ENCODE data around the gene FAM241A. TPM values are rescaled to one million over a fixed set of nuclear protein-coding genes. Genes with fewer than 3 reads are reported as not detected.
"Not testable (repeated sequence)": the region's sequence is repeated elsewhere in the genome, so short reads cannot be mapped to it uniquely, and the experiment has no call there.

Gene FAM241A
- total RNA-seq, 2 experiments from 2014 or later, result 1.2 to 1.3 TPM

GRCh38 chr4:112178741-112179140, 33.5 kb downstream of the FAM241A start:
- H3K27me3 Mint-ChIP-seq (ENCODE audit: low read depth); H3K27ac Mint-ChIP-seq; DNase-seq; ATAC-seq; H3K4me3 Mint-ChIP-seq; CTCF ChIA-PET; POLR2A ChIA-PET; H3K9me3 Mint-ChIP-seq (ENCODE audit: insufficient read depth): not testable (repeated sequence)
- peaks cover 12% of the 10 kb centered on the region for H3K36me3 Mint-ChIP-seq (ENCODE audit: low read depth)
- peaks cover 46% of the 10 kb centered on the region for H3K4me1 Mint-ChIP-seq (ENCODE audit: low read depth)

GRCh38 chr4:112181358-112182000, 36.2 kb downstream of the FAM241A start:
- ChIA-PET CTCF (interaction anchor here (1.5 to 1.8 kb wide), 3 partner anchors 18 to 25 kb away, joined by 4 to 9 read pairs (median 5); no protein-coding TSS in a partner anchor), POLR2A (interaction anchor here (1.2 kb wide), 1 partner anchor 9 kb away, joined by 3 read pairs; no protein-coding TSS in a partner anchor)
- H3K36me3 Mint-ChIP-seq (ENCODE audit: low read depth), result peaks cover 6% of the 10 kb centered on the region
- DNase-seq, result no peak
- no peak overlapping the region for H3K4me3 Mint-ChIP-seq
- peaks cover 43% of the 10 kb centered on the region for H3K4me1 Mint-ChIP-seq (ENCODE audit: low read depth)
- H3K27me3 Mint-ChIP-seq (ENCODE audit: low read depth), result no peaks in the 10 kb centered on the region
- ATAC-seq, result no peak
- no peaks in the 10 kb centered on the region for H3K9me3 Mint-ChIP-seq (ENCODE audit: insufficient read depth)
- no peak overlapping the region for H3K27ac Mint-ChIP-seq

- H3K9me3 Mint-ChIP-seq (ENCODE audit: insufficient read depth), result no peaks in the 10 kb centered on the region
- POLR2A ChIA-PET, result interaction anchor here (1.2 kb wide), 1 partner anchor 10 kb away, joined by 3 read pairs; no protein-coding TSS in a partner anchor
- no peak overlapping the region for H3K27ac Mint-ChIP-seq
- peaks cover 35% of the 10 kb centered on the region for H3K4me1 Mint-ChIP-seq (ENCODE audit: low read depth)
- no peaks in the 10 kb centered on the region for H3K27me3 Mint-ChIP-seq (ENCODE audit: low read depth)
- no peak overlapping the region for H3K4me3 Mint-ChIP-seq
- DNase-seq, result no peak
- CTCF ChIA-PET, result interaction anchor here (1.0 to 1.8 kb wide), 4 partner anchors 17 to 83 kb away, joined by 3 to 9 read pairs (median 4); no protein-coding TSS in a partner anchor
- peaks cover 11% of the 10 kb centered on the region for H3K36me3 Mint-ChIP-seq (ENCODE audit: low read depth)
- no peak for ATAC-seq
These were observed 37.4 kb downstream of the FAM241A start for GRCh38 chr4:112182604-112183003.

GRCh38 chr4:112183252-112183651, 38.0 kb downstream of the FAM241A start:
- CTCF ChIA-PET, result interaction anchor here (1.0 to 1.6 kb wide), 4 partner anchors 43 to 84 kb away, joined by 3 to 5 read pairs (median 3); no protein-coding TSS in a partner anchor
- peaks cover 11% of the 10 kb centered on the region for H3K36me3 Mint-ChIP-seq (ENCODE audit: low read depth)

GRCh38 chr4:112184438-112184837, 39.2 kb downstream of the FAM241A start:
- POLR2A ChIA-PET, result no interaction called here

More at GRCh38 chr4:112183252-112183651, 38.0 kb downstream of the FAM241A start:
- POLR2A ChIA-PET, result no interaction called here
- ATAC-seq, result peak; percentile 55
- Mint-ChIP-seq H3K9me3 (ENCODE audit: insufficient read depth) (no peaks in the 10 kb centered on the region), H3K4me1 (ENCODE audit: low read depth) (peaks cover 35% of the 10 kb centered on the region), H3K27ac (peak overlapping the region; percentile 26), H3K27me3 (ENCODE audit: low read depth) (no peaks in the 10 kb centered on the region), H3K4me3 (no peak overlapping the region)
- no peak for DNase-seq

GRCh38 chr4:112185334-112185733, 40.1 kb downstream of the FAM241A start:
- Mint-ChIP-seq H3K36me3 (ENCODE audit: low read depth) (peaks cover 7% of the 10 kb centered on the region), H3K27ac (no peak overlapping the region), H3K27me3 (ENCODE audit: low read depth) (no peaks in the 10 kb centered on the region), H3K4me1 (ENCODE audit: low read depth) (peaks cover 28% of the 10 kb centered on the region), H3K4me3 (no peak overlapping the region), H3K9me3 (ENCODE audit: insufficient read depth) (no peaks in the 10 kb centered on the region)
- ChIA-PET POLR2A (no interaction called here), CTCF (no interaction called here)
- DNase-seq (no peak), ATAC-seq (no peak)

More at GRCh38 chr4:112184438-112184837, 39.2 kb downstream of the FAM241A start:
- Mint-ChIP-seq H3K27ac (no peak overlapping the region), H3K27me3 (ENCODE audit: low read depth) (no peaks in the 10 kb centered on the region), H3K9me3 (ENCODE audit: insufficient read depth) (no peaks in the 10 kb centered on the region), H3K36me3 (ENCODE audit: low read depth) (peaks cover 7% of the 10 kb centered on the region), H3K4me3 (no peak overlapping the region), H3K4me1 (ENCODE audit: low read depth) (peaks cover 28% of the 10 kb centered on the region)
- CTCF ChIA-PET, result interaction anchor here (1.6 kb wide), 1 partner anchor 50 kb away, joined by 3 read pairs; no protein-coding TSS in a partner anchor
- ATAC-seq, result no peak
- no peak for DNase-seq

- Mint-ChIP-seq H3K27me3 (ENCODE audit: low read depth) (no peaks in the 10 kb centered on the region), H3K4me1 (ENCODE audit: low read depth) (peaks cover 24% of the 10 kb centered on the region), H3K4me3 (no peak overlapping the region), H3K27ac (no peak overlapping the region), H3K9me3 (ENCODE audit: insufficient read depth) (no peaks in the 10 kb centered on the region), H3K36me3 (ENCODE audit: low read depth) (peaks cover 7% of the 10 kb centered on the region)
- DNase-seq, result no peak
- POLR2A ChIA-PET, result interaction anchor here (0.7 kb wide), 1 partner anchor 1893 kb away, joined by 3 read pairs; no protein-coding TSS in a partner anchor
- CTCF ChIA-PET, result no interaction called here
- ATAC-seq, result no peak
These were observed 40.8 kb downstream of the FAM241A start for GRCh38 chr4:112185740-112186670.

- no peak overlapping the region for H3K27ac Mint-ChIP-seq
- no peaks in the 10 kb centered on the region for H3K9me3 Mint-ChIP-seq (ENCODE audit: insufficient read depth)
- CTCF ChIA-PET, result interaction anchor here (1.2 kb wide), 1 partner anchor 90 kb away, joined by 5 read pairs; no protein-coding TSS in a partner anchor
These were observed 44.5 kb downstream of the FAM241A start for GRCh38 chr4:112189754-112190153.

GRCh38 chr4:112190684-112191083, 45.4 kb downstream of the FAM241A start:
- DNase-seq (no peak), ATAC-seq (no peak)
- Mint-ChIP-seq H3K27ac (no peak overlapping the region), H3K9me3 (ENCODE audit: insufficient read depth) (no peaks in the 10 kb centered on the region), H3K4me3 (no peak overlapping the region), H3K36me3 (ENCODE audit: low read depth) (peaks cover 5% of the 10 kb centered on the region), H3K27me3 (ENCODE audit: low read depth) (no peaks in the 10 kb centered on the region), H3K4me1 (ENCODE audit: low read depth) (no peaks in the 10 kb centered on the region)
- CTCF ChIA-PET, result no interaction called here
- POLR2A ChIA-PET, result no interaction called here

More at GRCh38 chr4:112189754-112190153, 44.5 kb downstream of the FAM241A start:
- Mint-ChIP-seq H3K4me1 (ENCODE audit: low read depth) (no peaks in the 10 kb centered on the region), H3K36me3 (ENCODE audit: low read depth) (peaks cover 5% of the 10 kb centered on the region), H3K4me3 (no peak overlapping the region), H3K27me3 (ENCODE audit: low read depth) (no peaks in the 10 kb centered on the region)
- DNase-seq (no peak), ATAC-seq (no peak)
- POLR2A ChIA-PET, result no interaction called here

- CTCF ChIA-PET, result no interaction called here
These were observed 51.2 kb downstream of the FAM241A start for GRCh38 chr4:112196461-112196860.

GRCh38 chr4:112199041-112199440, 53.8 kb downstream of the FAM241A start:
- ChIA-PET CTCF (interaction anchor here (1.6 to 1.9 kb wide), 2 partner anchors 15 to 17 kb away, joined by 4 to 9 read pairs; no protein-coding TSS in a partner anchor), POLR2A (no interaction called here)
- ATAC-seq (no peak), DNase-seq (no peak)
- H3K4me3 Mint-ChIP-seq, result no peak overlapping the region
- no peaks in the 10 kb centered on the region for H3K9me3 Mint-ChIP-seq (ENCODE audit: insufficient read depth)
- H3K36me3 Mint-ChIP-seq (ENCODE audit: low read depth), result no peaks in the 10 kb centered on the region
- H3K4me1 Mint-ChIP-seq (ENCODE audit: low read depth), result peaks cover 13% of the 10 kb centered on the region
- no peaks in the 10 kb centered on the region for H3K27me3 Mint-ChIP-seq (ENCODE audit: low read depth)
- no peak overlapping the region for H3K27ac Mint-ChIP-seq

More at GRCh38 chr4:112196461-112196860, 51.2 kb downstream of the FAM241A start:
- Mint-ChIP-seq H3K9me3 (ENCODE audit: insufficient read depth) (no peaks in the 10 kb centered on the region), H3K27me3 (ENCODE audit: low read depth) (no peaks in the 10 kb centered on the region), H3K4me3 (no peak overlapping the region), H3K4me1 (ENCODE audit: low read depth) (peaks cover 13% of the 10 kb centered on the region), H3K27ac (no peak overlapping the region), H3K36me3 (ENCODE audit: low read depth) (no peaks in the 10 kb centered on the region)
- DNase-seq (no peak), ATAC-seq (no peak)
- POLR2A ChIA-PET, result no interaction called here

Data from activated CD8-positive, alpha-beta T cell treated with anti-CD3 and anti-CD28 coated beads, Interleukin-2, amount 10 ng/mL, durations not matched to agents 7 days and 5 days (primary cell).